WTC11 (cell line): Measurements from ENCODE around the gene SLC25A31.

ENCODE experiments used
- ELF4 ChIP-seq: sonication (generic); formaldehyde crosslinking; IDR thresholded peaks from 2 replicates; pipeline ENCODE4 v1.8.1; 2022; ENCODE audit warnings: low read depth, mild to moderate bottlenecking, moderate library complexity, missing genetic modification reagents
- NFYB ChIP-seq: sonication (generic); formaldehyde crosslinking; conservative IDR thresholded peaks from 2 replicates; pipeline ENCODE4 v1.8.0; 2022; ENCODE audit warnings: low read depth, missing genetic modification reagents
- SMAD3 ChIP-seq: sonication (generic); formaldehyde crosslinking; IDR thresholded peaks from 2 replicates; pipeline ENCODE4 v1.8.0; 2022; ENCODE audit warnings: missing genetic modification reagents, mild to moderate bottlenecking, borderline replicate concordance
- ZNF121 ChIP-seq: sonication (generic); formaldehyde crosslinking; IDR thresholded peaks from 2 replicates; pipeline ENCODE4 v1.8.0; 2023; ENCODE audit warnings: missing genetic modification reagents
- ZNF416 ChIP-seq: fragments of 250-450 bp; sonication (Bioruptor Pico); IDR thresholded peaks from 2 replicates; pipeline ENCODE4 v1.9.0; 2021; ENCODE audit warnings: mild to moderate bottlenecking, inconsistent platforms
- TF ChIP-seq, protein P1 (sequence below): fragments of 200-600 bp; IDR thresholded peaks from 2 replicates; pipeline ENCODE4 v1.8.0; 2022; ENCODE audit warnings: antibody characterized with exemption
- TF ChIP-seq, protein P2 (sequence below): fragments of 250-450 bp; sonication (Bioruptor Pico); IDR thresholded peaks from 2 replicates; pipeline ENCODE4 v2.1.2; 2022; ENCODE audit warnings: mild to moderate bottlenecking, moderate library complexity
- TF ChIP-seq, protein P3 (sequence below): sonication (generic); formaldehyde crosslinking; IDR thresholded peaks from 2 replicates; pipeline ENCODE4 v1.8.0; 2022; ENCODE audit warnings: mild to moderate bottlenecking, missing genetic modification reagents

DNA sequence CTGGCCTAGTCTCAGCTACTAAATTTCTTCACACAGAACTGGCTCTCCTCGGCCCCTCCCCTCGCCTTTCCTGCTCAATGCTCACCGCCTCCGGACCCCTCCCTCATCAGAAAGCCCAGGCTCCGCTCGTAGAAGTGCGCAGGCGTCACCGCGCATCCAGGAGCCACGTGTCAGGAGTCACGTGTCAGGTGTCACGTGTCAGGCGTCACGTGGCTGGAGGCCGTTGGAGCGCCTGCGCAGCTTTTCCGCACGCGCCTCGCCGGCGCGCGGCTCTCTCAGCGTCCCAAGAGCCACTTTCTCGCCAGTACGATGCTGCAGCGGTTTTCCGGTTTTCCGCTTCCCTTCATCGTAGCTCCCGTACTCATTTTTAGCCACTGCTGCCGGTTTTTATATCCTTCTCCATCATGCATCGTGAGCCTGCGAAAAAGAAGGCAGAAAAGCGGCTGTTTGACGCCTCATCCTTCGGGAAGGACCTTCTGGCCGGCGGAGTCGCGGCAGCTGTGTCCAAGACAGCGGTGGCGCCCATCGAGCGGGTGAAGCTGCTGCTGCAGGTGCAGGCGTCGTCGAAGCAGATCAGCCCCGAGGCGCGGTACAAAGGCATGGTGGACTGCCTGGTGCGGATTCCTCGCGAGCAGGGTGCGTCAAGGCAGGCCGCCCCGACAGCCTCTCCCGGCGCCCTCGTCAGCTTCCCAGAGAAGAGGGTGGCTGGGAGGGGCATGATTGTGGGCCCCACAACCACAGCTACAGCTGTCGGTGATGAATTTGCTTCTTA is at the start of gene SLC25A31:
- TF ChIP-seq ELF4 (CRISPR knock-in tag) (no peak), NFYB (CRISPR knock-in tag) (no peak), ZNF121 (CRISPR knock-in tag) (no peak), SMAD3 (CRISPR knock-in tag) (no peak), ZNF416 (no peak)
- TF ChIP-seq, protein P1, sequence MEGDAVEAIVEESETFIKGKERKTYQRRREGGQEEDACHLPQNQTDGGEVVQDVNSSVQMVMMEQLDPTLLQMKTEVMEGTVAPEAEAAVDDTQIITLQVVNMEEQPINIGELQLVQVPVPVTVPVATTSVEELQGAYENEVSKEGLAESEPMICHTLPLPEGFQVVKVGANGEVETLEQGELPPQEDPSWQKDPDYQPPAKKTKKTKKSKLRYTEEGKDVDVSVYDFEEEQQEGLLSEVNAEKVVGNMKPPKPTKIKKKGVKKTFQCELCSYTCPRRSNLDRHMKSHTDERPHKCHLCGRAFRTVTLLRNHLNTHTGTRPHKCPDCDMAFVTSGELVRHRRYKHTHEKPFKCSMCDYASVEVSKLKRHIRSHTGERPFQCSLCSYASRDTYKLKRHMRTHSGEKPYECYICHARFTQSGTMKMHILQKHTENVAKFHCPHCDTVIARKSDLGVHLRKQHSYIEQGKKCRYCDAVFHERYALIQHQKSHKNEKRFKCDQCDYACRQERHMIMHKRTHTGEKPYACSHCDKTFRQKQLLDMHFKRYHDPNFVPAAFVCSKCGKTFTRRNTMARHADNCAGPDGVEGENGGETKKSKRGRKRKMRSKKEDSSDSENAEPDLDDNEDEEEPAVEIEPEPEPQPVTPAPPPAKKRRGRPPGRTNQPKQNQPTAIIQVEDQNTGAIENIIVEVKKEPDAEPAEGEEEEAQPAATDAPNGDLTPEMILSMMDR, result no peak
- TF ChIP-seq, protein P2, sequence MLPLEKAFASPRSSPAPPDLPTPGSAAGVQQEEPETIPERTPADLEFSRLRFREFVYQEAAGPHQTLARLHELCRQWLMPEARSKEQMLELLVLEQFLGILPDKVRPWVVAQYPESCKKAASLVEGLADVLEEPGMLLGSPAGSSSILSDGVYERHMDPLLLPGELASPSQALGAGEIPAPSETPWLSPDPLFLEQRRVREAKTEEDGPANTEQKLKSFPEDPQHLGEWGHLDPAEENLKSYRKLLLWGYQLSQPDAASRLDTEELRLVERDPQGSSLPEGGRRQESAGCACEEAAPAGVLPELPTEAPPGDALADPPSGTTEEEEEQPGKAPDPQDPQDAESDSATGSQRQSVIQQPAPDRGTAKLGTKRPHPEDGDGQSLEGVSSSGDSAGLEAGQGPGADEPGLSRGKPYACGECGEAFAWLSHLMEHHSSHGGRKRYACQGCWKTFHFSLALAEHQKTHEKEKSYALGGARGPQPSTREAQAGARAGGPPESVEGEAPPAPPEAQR, result no peak
- TF ChIP-seq, protein P3, sequence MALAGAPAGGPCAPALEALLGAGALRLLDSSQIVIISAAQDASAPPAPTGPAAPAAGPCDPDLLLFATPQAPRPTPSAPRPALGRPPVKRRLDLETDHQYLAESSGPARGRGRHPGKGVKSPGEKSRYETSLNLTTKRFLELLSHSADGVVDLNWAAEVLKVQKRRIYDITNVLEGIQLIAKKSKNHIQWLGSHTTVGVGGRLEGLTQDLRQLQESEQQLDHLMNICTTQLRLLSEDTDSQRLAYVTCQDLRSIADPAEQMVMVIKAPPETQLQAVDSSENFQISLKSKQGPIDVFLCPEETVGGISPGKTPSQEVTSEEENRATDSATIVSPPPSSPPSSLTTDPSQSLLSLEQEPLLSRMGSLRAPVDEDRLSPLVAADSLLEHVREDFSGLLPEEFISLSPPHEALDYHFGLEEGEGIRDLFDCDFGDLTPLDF (CRISPR knock-in tag), result no peak
